Activated CD8-positive, alpha-beta T cell treated with anti-CD3 and anti-CD28 coated beads for 36 hours (primary cell): Measurements from ENCODE around the gene SPTLC1. TPM values are rescaled to one million over a fixed set of nuclear protein-coding genes. Genes with fewer than 3 reads are reported as not detected.
"Not testable (repeated sequence)": the region's sequence is repeated elsewhere in the genome, so short reads cannot be mapped to it uniquely, and the experiment has no call there.

ENCODE experiments used
- ATAC-seq: fragments of 200-7000 bp; cut with Tn5 transposase; one replicate; pipeline ENCODE4 v1.10.0; 2021; ENCODE audit warnings: mild to moderate bottlenecking, moderate library complexity
- CTCF ChIA-PET: fragments of 350-600 bp; sonication (Branson Sonifier 250); formaldehyde crosslinking; loops from one replicate; lab custom pipeline; 2021; ENCODE audit warnings: antibody characterized with exemption; lab: Charles Lee
- POLR2A ChIA-PET: fragments of 350-600 bp; sonication (Branson Sonifier 250); formaldehyde crosslinking; loops from one replicate; lab custom pipeline; 2021; ENCODE audit warnings: antibody characterized with exemption; lab: Charles Lee
- DNase-seq: peaks from one replicate; pipeline ENCODE4 v3.0.0-alpha.2; 2020
- H3K27ac Mint-ChIP-seq: one replicate; pipeline ENCODE4 v1.8.0; 2021; ENCODE audit warnings: mild to moderate bottlenecking, mixed read lengths
- H3K27me3 Mint-ChIP-seq: one replicate; pipeline ENCODE4 v1.8.0; 2021; ENCODE audit warnings: mixed read lengths
- H3K36me3 Mint-ChIP-seq: one replicate; pipeline ENCODE4 v1.8.0; 2021; ENCODE audit warnings: low read depth, mixed read lengths
- H3K4me1 Mint-ChIP-seq: one replicate; pipeline ENCODE4 v1.8.0; 2021; ENCODE audit warnings: low read depth, mixed read lengths
- H3K4me3 Mint-ChIP-seq: one replicate; pipeline ENCODE4 v1.8.0; 2021; ENCODE audit warnings: mild to moderate bottlenecking, moderate library complexity, mixed read lengths
- H3K9me3 Mint-ChIP-seq: one replicate; pipeline ENCODE4 v1.8.0; 2021; ENCODE audit warnings: mixed read lengths
- CTCF ChIP-seq: fragments of 200-600 bp; IDR thresholded peaks from one replicate; pipeline ENCODE4 v1.8.0; 2022; ENCODE audit warnings: antibody characterized with exemption, mild to moderate bottlenecking
- intact Hi-C: fragments of 100-400 bp; cut with micrococcal nuclease; formaldehyde crosslinking; loops from one replicate; pipeline ENCODE4 v1.10.0; 2022
- total RNA-seq, 2 experiments: library from RNA; stranded (reverse); gene quantifications; one replicate each; pipeline ENCODE4 v1.2.3, GENCODE V29; 2021

Gene SPTLC1
- total RNA-seq, 2 experiments from 2014 or later, result 39.6 to 39.8 TPM

- Mint-ChIP-seq H3K27ac (no peak overlapping the region), H3K36me3 (no peaks in the 10 kb centered on the region), H3K4me1 (peaks cover 12% of the 10 kb centered on the region), H3K9me3 (no peaks in the 10 kb centered on the region), H3K27me3 (peaks cover 34% of the 10 kb centered on the region), H3K4me3 (no peak overlapping the region)
- TF ChIP-seq CTCF, result peak; percentile 96
- ChIA-PET CTCF (interaction anchor here (0.7 to 5.7 kb wide), 30 partner anchors 9 to 841 kb away, joined by 3 to 54 read pairs (median 6); partner anchors contain the start of genes CENPP and SPTLC1), POLR2A (no interaction called here)
- DNase-seq (peak; percentile 86), ATAC-seq (peak; percentile 60)
- intact Hi-C loops, result loop anchor here (10.0 kb wide), 1 partner anchor 656 kb away; no protein-coding TSS in a partner anchor
Observed at GRCh38 chr9:92138157-92138959, 23.1 kb upstream of the SPTLC1 start.

- no peak for DNase-seq
- intact Hi-C loops, result loop anchor here (10.0 kb wide), 1 partner anchor 658 kb away; no protein-coding TSS in a partner anchor
- no peak for ATAC-seq
- CTCF ChIA-PET, result interaction anchor here (1.9 to 5.7 kb wide), 2 partner anchors 11 to 77 kb away, joined by 6 to 31 read pairs; no protein-coding TSS in a partner anchor
- POLR2A ChIA-PET, result no interaction called here
- Mint-ChIP-seq H3K4me1 (peaks cover 12% of the 10 kb centered on the region), H3K9me3 (peaks cover 2% of the 10 kb centered on the region), H3K27me3 (peaks cover 29% of the 10 kb centered on the region), H3K4me3 (no peak overlapping the region), H3K27ac (no peak overlapping the region), H3K36me3 (no peaks in the 10 kb centered on the region)
- no peak for TF ChIP-seq CTCF
Observed at GRCh38 chr9:92136184-92136858, 21.1 kb upstream of the SPTLC1 start.

- CTCF ChIA-PET, result interaction anchor here (0.9 to 1.9 kb wide), 4 partner anchors 10 to 656 kb away, joined by 3 to 6 read pairs (median 3); no protein-coding TSS in a partner anchor
- ATAC-seq (no peak), DNase-seq (no peak)
- POLR2A ChIA-PET, result no interaction called here
- Mint-ChIP-seq H3K4me3 (no peak overlapping the region), H3K4me1 (peaks cover 7% of the 10 kb centered on the region), H3K27ac (no peak overlapping the region), H3K36me3 (no peaks in the 10 kb centered on the region), H3K9me3 (peaks cover 7% of the 10 kb centered on the region), H3K27me3 (peaks cover 28% of the 10 kb centered on the region)
- intact Hi-C loops, result loop anchor here (10.0 kb wide), 1 partner anchor 659 kb away; no protein-coding TSS in a partner anchor
- no peak for TF ChIP-seq CTCF
Observed at GRCh38 chr9:92135576-92135975, 20.4 kb upstream of the SPTLC1 start.

GRCh38 chr9:92133949-92134604 lies 18.9 kb upstream of the SPTLC1 start:
- ChIA-PET CTCF (interaction anchor here (1.0 to 1.6 kb wide), 8 partner anchors 9 to 486 kb away, joined by 3 to 6 read pairs (median 3); no protein-coding TSS in a partner anchor), POLR2A (no interaction called here)
- intact Hi-C loops, result loop anchor here (10.0 kb wide), 1 partner anchor 661 kb away; no protein-coding TSS in a partner anchor
- Mint-ChIP-seq H3K9me3 (peaks cover 7% of the 10 kb centered on the region), H3K4me3 (no peak overlapping the region), H3K4me1 (peaks cover 6% of the 10 kb centered on the region), H3K36me3 (no peaks in the 10 kb centered on the region), H3K27me3 (peaks cover 27% of the 10 kb centered on the region), H3K27ac (no peak overlapping the region)
- ATAC-seq (peak; percentile 88), DNase-seq (peak; percentile 84)
- peak; percentile 94 for TF ChIP-seq CTCF

- H3K4me3 Mint-ChIP-seq, POLR2A ChIA-PET, H3K27ac Mint-ChIP-seq, H3K4me1 Mint-ChIP-seq, DNase-seq, H3K36me3 Mint-ChIP-seq, CTCF ChIA-PET, ATAC-seq, H3K9me3 Mint-ChIP-seq: not testable (repeated sequence)
- intact Hi-C loops, result loop anchor here (10.0 kb wide), 1 partner anchor 662 kb away; no protein-coding TSS in a partner anchor
- peaks cover 28% of the 10 kb centered on the region for H3K27me3 Mint-ChIP-seq
Observed at GRCh38 chr9:92132913-92133312, 17.7 kb upstream of the SPTLC1 start.
